ENCODE results near the gene FAM131C. TPM values are rescaled to one million over a fixed set of nuclear protein-coding genes. Genes with fewer than 3 reads are reported as not detected.

Gene FAM131C
- total RNA-seq, 1 donor from 2014 or later, result not detected

DNA sequence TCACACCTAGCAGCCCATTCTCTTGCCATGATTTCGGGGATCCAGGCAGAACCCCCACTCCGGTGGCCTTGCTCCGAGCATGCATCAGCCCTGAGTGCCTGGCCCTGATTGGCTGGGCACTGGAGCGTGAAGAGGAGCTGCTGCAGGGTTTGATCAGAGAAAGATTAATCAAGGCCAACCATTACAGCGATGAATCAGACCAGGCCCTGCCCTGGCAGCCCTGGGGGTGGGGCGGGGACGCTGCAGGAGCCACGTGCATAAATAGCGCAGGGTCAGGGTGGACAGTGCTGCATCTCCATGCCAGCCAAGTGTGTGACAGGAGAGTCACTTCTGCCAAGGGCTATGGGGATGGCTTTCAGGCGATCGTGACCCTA is 3.4 kb upstream of the FAM131C start:
- intact Hi-C loops (cut with micrococcal nuclease), result no loop called here
- POLR2A ChIA-PET, result no interaction called here
- peaks cover 16% of the 10 kb centered on the region for H3K4me1 Mint-ChIP-seq
- CTCF ChIA-PET, result interaction anchor here (6.7 kb wide), 1 partner anchor 111 kb away, joined by 126 read pairs; no protein-coding TSS in a partner anchor
- no peak overlapping the region for H3K4me3 Mint-ChIP-seq
- H3K9me3 Mint-ChIP-seq, result no peaks in the 10 kb centered on the region
- TF ChIP-seq, protein P1, sequence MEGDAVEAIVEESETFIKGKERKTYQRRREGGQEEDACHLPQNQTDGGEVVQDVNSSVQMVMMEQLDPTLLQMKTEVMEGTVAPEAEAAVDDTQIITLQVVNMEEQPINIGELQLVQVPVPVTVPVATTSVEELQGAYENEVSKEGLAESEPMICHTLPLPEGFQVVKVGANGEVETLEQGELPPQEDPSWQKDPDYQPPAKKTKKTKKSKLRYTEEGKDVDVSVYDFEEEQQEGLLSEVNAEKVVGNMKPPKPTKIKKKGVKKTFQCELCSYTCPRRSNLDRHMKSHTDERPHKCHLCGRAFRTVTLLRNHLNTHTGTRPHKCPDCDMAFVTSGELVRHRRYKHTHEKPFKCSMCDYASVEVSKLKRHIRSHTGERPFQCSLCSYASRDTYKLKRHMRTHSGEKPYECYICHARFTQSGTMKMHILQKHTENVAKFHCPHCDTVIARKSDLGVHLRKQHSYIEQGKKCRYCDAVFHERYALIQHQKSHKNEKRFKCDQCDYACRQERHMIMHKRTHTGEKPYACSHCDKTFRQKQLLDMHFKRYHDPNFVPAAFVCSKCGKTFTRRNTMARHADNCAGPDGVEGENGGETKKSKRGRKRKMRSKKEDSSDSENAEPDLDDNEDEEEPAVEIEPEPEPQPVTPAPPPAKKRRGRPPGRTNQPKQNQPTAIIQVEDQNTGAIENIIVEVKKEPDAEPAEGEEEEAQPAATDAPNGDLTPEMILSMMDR (IDR thresholded peaks at IDR 0.05), result no peak
- H3K27ac Mint-ChIP-seq, result no peak overlapping the region
- DNase-seq (no peak), ATAC-seq (ENCODE audit: low read depth) (no peak)
- H3K27me3 Mint-ChIP-seq, result peaks cover 12% of the 10 kb centered on the region
- H3K36me3 Mint-ChIP-seq (ENCODE audit: low read depth), result no peaks in the 10 kb centered on the region

DNA sequence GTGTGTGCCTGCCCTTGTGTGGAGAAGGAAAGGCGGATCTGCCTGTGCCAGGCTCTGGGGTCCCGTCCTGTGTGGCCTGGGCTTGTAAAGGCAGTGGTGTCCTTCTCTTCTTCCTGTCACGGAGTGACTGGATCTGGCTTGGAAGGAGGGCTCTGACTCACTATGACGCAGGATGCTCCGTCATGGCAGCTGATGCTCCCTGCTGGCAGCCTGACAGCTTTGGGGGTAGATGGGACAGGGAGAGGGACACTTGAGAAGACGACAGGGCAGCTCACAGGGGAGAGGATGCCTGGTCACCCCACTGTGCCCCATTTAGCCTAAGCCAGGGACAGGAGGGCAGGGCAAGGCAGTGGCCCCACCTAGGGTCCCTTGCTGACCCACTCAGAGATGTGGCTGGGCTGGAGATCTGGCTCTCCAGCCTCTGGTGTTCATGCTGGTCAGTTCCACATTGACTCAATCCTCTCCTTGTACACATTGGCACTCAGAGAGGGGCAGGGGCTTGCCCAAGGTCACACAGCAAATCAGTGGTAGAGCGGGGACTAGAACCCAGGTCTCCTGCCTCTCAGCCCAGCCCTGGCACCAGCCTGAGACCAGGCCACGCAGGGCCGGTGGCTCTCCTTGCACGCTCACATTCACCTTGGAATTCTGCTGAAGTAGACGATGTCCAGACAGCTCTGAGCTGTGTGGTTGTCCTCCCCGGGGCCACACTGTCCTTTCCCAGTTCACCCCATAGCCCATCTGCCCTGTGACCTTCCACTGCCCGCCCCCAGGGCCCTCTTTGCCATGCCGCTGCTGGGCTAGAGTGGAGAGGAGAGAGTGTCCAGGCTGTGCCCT is 2.8 kb upstream of the FAM131C start:
- Mint-ChIP-seq H3K4me1 (peaks cover 16% of the 10 kb centered on the region), H3K27ac (no peak overlapping the region), H3K9me3 (no peaks in the 10 kb centered on the region), H3K4me3 (no peak overlapping the region), H3K27me3 (peaks cover 12% of the 10 kb centered on the region), H3K36me3 (ENCODE audit: low read depth) (no peaks in the 10 kb centered on the region)
- no peak for ATAC-seq (ENCODE audit: low read depth)
- no peak for DNase-seq
- ChIA-PET CTCF (no interaction called here), POLR2A (no interaction called here)
- TF ChIP-seq, protein P1 (IDR thresholded peaks at IDR 0.05), result no peak
- intact Hi-C loops (cut with micrococcal nuclease), result no loop called here

DNA sequence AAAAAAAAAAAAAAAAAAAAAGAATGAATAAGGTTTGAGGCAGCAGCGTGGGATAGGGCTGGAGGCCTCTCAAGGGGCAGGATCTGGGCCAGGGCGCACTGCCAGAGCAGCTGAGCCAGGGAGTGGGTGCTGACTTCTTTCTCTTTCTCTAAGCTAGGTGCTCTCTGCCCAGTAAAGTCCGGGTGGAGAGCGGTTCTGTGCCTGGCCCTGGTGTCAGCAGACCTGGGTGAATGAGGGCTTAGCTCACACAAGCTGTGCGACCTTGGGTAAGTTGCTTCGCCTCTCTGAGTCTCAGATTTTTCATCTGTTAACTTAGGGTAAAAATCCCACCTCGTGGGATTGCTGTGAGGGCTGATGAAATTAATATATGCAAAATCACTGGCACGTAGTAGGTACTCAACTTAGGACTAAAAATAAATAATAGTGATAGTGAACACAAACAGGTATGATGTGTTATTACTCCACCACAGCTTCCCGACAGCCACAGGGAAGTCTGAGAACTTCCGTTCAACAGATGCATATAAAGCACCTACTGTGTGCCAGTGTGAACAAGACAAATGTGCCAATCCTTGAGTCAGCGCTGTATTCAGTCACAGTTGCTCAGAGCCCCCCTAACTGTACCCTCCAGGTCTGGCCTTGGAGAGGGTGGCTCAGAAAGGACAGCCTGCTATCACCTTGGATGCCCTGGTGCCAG is 2.0 kb upstream of the FAM131C start:
- no peaks in the 10 kb centered on the region for H3K9me3 Mint-ChIP-seq
- TF ChIP-seq, protein P1 (IDR thresholded peaks at IDR 0.05), result no peak
- no peak overlapping the region for H3K4me3 Mint-ChIP-seq
- H3K27me3 Mint-ChIP-seq, result peaks cover 12% of the 10 kb centered on the region
- no peak overlapping the region for H3K27ac Mint-ChIP-seq
- POLR2A ChIA-PET, result interaction anchor here (0.7 kb wide), 1 partner anchor 159 kb away, joined by 5 read pairs; no protein-coding TSS in a partner anchor
- DNase-seq, result no peak
- peaks cover 16% of the 10 kb centered on the region for H3K4me1 Mint-ChIP-seq
- no peak for ATAC-seq (ENCODE audit: low read depth)
- intact Hi-C loops (cut with micrococcal nuclease), result no loop called here
- CTCF ChIA-PET, result no interaction called here
- H3K36me3 Mint-ChIP-seq (ENCODE audit: low read depth), result no peaks in the 10 kb centered on the region

DNA sequence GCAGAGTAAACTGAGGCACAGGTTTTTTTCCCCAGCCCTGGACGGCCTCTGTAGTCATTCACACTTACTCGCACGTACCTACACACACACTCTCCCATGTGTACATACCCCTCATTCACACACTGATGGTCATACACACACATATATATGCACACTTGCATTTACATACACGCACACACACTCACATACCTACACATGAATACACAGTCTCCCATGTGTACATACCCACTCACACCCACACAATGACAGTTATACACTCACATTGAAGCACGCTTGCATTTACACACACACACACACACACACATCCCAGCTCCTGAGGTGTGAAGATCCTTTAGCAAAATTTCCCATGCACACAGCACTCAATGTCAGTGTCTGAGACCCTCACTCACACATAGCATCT is 766 bp upstream of the FAM131C start:
- Mint-ChIP-seq H3K27me3 (peaks cover 12% of the 10 kb centered on the region), H3K4me3 (peak overlapping the region; percentile 77), H3K36me3 (ENCODE audit: low read depth) (no peaks in the 10 kb centered on the region), H3K4me1 (peaks cover 15% of the 10 kb centered on the region), H3K27ac (no peak overlapping the region), H3K9me3 (no peaks in the 10 kb centered on the region)
- intact Hi-C loops (cut with micrococcal nuclease), result no loop called here
- DNase-seq, result no peak
- ChIA-PET CTCF (interaction anchor here (0.6 to 1.0 kb wide), 3 partner anchors 8 to 259 kb away, joined by 3 to 4 read pairs (median 3); no protein-coding TSS in a partner anchor), POLR2A (no interaction called here)
- ATAC-seq (ENCODE audit: low read depth), result no peak
- TF ChIP-seq, protein P1 (IDR thresholded peaks at IDR 0.05), result no peak
